ENCODE results near the gene PIP5KL1.

PIP5KL1 gene

DNA sequence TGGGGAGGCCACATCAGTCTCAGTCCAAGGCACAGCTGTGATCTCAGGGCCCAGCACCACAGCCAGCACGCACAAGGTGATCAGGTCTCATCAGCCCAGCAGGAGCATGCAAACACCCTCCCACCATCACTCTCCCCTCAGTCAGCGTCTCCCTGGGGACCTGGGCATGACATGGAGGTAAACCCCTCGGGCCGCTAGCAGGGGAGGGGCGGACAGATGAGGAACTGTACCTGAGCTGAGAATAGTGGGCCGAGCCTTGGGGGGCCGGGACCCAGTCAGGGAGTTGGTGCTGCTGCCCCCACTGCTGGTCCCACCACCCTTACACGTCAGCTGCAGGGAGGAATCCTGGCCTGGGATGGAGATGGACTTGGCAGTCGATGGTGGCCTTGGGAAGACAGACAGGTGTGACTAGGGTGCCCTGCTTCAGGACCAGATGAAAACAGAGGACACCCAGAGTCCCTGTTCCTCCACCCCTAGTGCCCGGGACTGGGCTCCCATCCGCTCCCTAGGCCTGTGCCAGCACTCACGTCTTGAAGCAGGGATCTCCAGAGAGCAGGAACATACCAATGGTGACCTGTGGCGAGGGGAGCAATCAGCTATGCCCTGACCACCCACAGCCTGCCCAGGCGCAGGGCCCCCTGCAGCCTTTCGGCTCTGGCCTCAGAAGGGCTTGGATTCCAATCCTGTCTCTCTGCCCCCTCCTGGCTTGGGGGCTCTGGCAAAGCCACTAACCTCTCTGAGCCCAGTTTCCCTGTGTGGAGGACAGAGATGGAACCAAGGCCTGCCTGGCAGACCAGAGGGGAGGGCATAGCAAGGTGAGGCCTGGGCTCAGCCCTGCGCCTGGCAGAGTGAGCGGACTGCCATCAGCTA is 17.5 kb upstream of the PIP5KL1 start:
- no peak for DNase-seq

DNA sequence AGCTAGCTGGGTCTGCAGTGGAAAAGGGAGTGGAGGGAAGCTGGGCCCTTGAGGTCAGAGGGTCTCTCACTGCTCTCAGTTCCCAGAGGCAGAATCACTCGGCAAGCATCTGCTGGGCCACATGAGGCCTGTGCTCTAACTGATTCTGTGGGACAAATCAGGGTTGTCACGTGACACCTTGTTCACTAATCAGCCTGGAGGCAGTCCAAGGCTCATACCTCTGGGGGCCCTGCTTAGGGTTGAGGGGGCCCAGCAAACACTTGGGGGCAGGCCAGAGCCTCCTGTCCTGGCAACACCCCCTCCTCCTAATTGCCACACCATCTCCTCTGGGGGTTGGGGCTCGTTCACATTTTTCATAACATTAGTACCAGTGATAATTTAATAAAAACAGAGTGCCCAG is 16.2 kb upstream of the PIP5KL1 start:
- no peak for DNase-seq

DNA sequence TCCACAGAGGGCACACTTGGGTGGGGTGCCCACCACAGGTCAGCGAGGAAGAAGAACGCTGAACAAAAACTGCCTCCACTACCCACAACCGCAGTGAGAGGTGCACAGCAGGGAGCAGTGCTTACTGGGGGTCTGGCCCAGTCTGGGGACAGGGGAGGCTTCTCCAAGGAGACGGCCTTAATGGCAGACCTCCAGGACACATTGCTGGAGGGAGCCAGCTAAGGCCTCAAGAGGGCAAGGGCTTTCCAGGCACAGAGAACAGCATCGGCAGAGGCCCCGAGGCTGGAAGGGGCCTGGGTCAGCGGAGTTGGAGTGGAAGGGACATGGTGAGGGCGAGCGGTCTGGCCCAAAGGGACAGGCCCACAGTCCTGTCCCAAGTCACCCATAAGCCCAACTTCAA is 15.4 kb upstream of the PIP5KL1 start:
- no peak for DNase-seq

DNA sequence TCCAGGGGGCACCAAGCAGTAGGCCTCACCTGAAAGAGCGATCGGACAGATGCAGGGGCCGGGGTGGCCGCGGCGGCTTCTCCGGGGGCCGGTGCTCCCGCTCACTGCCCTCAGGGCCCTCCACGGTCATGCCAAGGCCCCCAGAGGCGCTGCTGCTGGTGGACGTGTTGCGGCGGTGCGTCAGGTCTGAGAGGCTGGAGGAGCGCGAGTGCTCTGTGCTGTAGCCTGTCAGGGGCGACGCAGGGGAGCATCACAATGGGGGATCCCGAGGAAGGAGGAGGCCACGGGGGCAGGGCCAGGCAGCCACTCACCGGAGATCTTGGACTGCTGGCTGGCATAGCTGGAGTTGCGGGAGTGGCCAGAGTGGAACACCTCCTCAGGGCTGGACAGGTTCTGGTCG is 14.8 kb upstream of the PIP5KL1 start:
- no peak for DNase-seq

DNA sequence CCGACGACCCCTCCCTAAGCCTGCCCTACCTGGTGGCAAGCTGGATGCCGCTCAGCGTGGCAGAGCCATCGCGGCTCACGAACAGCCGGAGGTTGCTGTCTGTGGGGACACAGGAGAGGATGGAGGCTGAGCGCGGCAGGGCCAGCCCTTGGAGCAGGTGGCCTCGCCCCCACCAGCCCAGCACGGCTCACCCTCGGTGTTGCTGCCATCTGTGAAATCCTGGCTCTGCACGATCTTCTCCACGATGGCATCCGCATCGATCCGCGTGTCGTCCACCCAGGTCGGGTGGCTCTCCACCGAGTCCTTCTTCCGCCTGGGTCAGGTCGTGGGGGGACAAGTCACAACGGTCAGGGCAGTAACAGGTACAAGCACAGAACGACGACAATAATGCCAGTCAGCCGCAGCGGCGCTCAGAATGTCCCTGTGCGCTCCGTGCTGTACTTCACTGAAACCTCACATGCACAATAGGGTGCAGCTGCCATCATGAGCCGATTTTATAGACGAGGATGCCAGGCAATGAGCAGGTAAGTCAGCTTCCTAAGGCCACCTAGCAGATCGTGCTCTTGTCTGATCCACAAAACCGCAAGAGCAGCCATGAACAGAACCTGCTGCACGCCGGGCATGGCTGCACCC is 14.1 kb upstream of the PIP5KL1 start:
- DNase-seq, result no peak

DNA sequence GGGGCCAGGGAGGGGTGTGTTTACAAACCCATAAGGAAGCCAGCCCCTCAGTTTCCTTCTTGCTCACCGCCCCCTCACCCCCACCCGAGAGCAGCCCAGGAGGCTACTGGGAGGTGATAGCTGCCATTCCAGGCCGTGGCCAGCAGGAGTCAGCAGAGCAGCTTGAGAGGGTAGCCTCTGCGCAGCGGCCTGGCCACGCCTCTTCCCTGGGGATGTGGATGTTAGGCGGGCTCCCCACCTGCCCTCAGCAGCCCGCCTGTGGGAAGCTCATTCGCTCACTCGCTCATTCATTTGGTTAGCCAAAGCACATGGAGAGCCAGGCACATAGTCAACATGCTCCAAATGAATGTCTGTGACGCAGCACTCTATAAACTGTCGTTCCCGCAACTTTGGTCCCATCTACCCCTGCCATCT is 13.2 kb upstream of the PIP5KL1 start:
- peak; percentile 86 to 89 for DNase-seq

DNA sequence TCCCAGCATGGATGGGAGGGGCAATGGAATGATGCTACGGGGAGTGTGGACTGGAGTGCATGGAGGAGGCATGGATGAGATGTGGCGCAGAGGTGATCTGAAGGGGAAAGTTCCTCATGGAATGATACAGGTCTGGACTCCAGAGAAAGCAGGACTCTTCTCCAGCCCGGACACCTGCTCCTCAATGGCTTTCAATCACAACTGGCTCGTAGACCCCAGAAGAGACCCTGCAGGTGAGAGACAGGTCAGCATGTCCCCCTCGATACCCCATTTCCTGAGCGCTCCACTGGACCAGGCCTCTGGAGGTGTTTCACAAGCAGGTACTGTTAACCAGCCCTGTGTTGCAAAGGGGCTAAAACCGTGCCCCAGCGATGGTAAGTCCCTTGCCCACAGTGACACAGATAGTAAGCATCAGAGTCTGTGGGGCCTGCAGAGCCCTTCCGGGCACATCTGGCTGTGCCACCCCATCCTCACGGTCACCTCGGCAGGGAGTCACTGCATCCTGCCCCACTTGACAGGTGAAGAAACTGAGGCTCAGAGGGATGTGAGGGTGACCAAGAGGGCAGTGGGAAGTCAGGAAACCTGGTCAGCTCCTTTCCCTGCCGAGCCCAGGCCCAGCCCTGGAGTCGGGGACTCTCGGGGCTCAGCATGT is 12.6 kb upstream of the PIP5KL1 start:
- DNase-seq, result no peak

DNA sequence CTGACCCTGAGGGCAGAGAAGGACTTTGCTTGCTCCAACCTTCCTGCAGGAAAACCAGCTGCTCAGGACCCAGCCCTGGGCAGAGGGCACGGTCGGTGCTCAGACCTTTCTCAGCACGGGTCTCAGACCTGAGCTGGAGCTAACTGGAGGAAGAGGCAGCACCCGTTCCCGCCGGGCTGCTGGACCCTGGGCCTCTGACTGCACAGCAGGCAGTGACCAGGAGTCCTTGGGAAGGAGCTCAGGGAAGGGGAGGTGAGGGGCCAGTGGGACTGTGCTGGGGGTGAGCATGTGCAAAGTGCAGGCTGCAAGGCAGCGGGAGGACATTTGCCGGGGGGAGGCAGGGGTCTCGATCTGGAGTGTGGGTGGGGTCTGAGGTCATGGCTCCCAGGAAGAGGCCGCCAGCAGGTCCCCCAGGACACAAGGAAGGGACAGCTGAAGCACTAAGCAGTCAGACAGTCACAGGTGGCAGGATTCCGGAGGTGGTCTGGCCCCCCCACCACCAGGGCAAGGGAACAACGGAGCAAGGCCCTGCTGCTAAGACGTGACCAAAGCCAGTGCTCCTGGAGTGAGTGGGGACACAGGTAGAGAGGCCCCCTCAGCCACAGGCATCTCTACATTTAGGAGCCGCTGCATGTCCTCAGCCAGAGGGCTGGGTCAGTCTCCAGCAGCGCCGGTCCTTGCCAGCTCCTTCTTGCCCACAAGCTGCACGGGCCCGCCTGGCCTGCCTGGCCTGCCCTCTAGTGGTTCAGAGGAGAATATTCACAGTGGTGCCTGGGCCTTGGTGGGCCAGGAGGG is 11.8 kb upstream of the PIP5KL1 start:
- peak; percentile 56 to 61 for DNase-seq

DNA sequence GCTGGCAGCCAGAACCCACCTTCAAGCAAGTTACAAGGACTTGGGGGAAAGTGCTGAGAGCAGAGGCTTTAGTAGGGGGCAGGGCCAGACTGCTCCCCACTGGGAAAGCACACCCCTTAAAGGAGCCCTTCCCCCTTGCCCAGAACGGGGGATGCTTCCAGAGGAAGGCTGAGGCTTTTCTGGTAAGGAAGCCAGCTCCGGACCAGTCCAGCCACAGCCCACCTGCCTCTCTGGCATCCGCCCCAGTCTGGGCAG is 11.3 kb upstream of the PIP5KL1 start:
- no peak for DNase-seq

DNA sequence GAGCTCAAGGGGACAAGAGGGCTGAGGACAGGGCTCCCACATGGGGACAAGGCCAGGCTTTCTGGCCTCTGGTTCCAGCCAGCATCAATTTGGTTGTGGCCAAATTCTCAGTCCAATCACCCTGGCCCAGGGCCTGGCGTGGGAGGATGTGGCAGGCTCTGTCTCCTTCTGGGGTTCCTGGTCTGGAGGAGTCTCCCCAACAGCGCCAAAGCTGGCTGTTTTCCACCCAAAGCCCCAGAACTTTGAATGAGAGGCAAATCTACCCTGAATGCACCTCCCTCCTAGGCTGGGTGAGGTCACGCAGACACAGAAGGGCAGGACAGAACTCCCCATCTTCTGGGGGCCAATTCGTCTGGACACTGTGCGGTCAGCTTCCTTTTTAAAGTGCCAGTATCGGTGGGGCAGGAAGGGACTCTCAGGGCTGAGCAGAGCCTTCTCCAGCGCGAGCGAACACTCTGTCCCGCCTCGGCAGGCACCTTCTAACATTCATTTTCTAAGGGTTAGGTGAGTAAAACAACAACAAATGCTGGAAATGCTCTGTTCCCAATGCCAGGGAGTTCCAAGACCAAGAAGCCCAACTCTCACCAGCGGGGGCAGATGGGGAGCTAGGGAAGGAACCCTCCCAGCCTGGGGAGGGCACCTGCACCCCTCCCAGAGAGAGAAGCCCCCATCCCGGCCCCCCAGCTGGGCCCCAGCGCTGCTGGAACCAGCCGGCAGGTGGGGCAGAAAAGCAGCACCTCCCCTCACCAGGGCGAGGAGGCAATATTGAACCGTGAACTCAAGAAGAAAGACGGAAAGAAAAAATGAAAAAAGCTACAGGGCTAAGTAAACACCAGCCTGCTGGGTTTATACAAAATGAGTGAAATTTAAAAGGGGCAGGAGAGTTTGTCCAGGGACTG is 10.7 kb upstream of the PIP5KL1 start:
- no peak for DNase-seq

DNA sequence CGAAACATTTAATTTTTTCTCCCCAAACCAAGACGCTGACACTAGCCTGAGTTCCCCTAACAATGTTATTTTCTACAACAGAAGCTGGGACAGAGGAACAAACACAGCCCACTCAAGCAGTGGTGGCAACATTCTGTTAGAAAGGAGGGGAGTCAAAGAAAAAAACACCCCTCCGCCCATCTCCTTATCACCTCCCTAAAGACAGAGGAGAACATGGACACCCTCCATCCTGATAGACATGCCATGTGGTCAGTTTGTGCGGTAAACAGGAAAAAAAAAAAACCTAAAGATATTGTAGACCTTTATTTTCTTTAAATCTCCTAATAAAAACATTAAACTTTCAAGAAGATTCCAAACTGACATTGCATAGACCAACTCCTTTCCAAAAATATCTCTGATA is 10.0 kb upstream of the PIP5KL1 start:
- DNase-seq, result no peak

DNA sequence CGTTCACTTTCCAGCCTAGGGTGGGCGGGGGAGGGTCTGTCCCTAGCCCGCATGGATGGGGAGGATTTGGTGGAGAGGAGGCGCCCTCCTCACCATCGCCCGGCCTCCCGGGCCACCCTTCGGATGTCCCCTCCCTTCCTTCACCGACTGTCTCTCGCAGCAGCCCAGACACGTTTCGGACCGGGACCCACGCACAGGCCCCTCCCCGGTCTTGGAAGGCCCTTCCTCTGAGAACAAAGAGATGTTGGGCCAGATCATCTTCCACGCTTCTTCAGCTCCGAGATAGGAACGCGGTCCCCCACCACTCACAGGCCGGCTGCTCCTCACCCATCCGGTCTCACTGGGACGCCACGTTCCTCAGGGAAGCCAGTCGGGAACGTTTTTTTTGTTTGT is 7.7 kb upstream of the PIP5KL1 start:
- no peak for DNase-seq

DNA sequence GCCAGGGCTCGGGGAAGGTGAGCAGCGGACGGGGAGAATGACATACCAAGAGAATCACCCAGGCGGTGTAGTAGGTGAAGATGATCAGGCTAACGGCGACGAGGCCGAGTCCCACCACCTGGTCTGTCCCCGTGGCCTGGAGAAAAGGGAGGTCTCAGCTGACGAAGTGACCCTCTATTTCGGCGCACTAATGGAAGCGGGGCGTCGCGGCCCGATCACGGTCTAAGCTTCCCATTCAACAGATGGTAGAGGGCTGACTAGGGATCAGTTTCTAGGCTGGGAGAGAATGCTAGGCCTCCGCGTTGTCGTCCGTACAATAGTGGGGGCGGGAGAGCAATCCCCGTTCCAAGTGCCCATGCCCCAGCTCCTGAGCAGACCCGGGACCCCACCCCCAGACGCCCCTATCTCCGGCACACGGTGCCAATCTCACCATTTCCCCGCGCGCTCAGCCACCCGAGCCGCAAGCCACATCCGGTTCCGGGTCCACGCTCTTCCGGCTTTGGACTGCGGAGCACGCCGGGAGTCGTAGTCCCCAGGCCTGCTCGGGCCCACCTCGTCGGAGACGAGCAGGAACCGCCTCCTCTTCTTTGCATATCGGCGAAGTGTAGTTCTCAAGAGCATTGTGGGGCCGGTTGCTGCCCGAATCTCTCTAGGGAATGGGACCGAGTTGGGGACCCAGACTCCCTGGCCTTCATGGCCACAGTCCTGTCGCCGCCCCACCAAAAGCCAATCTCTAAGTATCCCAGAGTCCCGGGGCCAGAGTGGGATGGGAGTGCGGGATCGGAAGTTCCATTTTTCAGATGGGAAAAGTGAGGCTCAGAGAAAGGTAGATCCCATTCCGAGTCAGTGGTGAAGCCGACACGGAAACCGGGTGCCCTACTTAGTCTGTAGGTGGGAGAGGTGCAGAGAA is 7.1 kb upstream of the PIP5KL1 start, which contains the start of gene DPM2:
TSS of gene DPM2 (minus strand) at position 467 of the 910 bp plus-strand sequence. CDS start at position 433, 34 bp downstream.
- peak; percentile 86 to 90 for DNase-seq

DNA sequence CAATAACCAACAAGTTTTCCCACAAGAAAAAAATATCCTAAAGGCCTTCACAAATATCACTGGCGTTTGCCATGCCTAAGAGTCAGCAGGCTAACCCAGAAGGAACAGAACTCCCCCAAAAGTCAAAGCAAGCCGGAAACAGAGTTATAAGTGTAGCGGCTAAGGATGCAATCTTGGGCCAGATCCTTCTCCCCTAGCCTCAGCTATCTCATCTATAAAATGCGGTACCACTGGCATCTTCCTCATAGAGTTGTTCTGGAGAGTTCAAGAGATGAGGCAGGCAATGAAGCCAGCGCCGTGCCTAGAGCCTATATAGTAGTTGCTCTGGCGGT is 6.4 kb upstream of the PIP5KL1 start:
- no peak for DNase-seq

DNA sequence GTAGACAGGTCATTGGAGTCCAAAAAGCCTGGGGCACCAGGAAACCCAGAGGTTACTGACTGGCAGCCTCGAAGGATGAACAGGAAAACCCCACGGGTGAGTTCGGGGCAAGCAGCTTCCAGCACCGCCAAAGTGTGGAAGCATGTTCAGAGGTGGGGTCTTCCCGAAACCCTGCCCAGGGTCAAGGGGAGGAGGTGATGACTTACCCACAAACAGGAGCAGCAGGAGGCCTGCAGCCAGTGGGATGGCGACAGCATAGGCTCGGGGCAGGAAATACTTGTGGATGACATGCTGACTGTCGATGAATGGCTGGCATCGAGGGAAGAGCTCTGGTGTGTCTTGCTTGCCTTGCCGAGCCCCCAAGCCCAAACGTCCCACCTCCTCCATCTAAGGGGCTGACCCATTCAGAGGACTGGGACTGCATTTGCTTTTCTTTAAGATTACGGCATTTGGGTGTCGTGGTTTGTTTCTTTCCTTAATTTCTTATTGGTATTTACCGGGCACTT is 5.8 kb upstream of the PIP5KL1 start:
- DNase-seq, result no peak

DNA sequence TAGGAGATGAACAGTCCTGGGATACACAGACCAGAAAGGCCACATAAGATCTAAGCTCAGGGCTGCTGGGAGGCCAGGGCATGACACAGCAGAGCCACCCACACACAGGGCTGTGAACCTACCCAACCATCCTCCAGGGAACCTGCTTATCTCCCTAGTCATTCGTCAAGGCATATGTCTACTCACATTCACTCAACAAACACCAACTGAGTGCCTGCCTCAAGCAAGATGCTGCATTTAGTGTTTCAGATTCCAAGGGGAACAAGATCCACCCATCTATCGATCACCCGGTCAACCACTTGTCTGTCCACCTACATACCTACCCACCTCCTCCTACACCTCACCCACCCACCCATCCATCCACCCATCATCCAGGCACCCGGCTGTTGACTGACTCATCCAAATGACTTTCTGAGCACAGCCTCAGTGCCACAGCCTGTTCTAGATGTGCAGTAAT is 5.2 kb upstream of the PIP5KL1 start:
- no peak for DNase-seq

DNA sequence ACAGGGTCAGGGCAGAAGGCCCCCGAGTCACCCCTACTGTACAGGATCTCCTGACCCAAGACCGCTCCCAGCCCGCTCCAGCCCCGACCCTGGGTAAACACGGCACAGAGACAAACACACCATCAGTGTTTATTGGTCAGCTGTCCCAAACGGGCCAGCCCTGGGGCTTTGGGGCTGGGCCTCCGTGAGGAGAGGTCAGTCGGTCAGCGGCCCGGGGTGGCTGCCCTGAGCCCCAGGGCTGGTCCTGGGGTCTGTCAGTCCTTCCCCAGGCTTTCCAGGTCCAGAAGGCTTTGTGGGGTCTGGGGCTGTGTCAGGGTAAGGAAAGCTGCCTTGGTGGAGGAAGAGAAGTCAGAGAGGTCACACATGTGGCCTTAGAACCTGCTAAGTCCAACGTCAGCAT is 4.4 kb upstream of the PIP5KL1 start:
- no peak for DNase-seq

DNA sequence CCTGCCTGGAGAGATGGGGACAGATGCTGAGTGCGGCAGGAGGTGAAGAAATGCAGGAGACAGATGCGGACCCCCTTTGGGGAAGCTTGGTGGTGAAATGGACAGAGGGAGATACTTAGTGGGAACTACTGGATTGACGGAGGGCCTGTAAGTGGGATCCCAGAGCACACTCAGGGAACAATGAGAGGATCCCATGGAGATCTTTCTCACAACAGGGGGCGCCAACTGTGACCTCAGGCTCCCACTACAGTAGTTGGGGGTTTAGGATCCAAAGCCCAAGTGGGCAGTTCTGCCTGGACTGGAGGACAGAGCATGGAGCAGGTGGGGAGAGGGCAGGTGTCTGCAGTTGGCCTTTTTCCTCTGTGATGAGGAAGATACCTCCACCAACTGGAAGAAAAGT is 3.7 kb upstream of the PIP5KL1 start:
- no peak for DNase-seq

DNA sequence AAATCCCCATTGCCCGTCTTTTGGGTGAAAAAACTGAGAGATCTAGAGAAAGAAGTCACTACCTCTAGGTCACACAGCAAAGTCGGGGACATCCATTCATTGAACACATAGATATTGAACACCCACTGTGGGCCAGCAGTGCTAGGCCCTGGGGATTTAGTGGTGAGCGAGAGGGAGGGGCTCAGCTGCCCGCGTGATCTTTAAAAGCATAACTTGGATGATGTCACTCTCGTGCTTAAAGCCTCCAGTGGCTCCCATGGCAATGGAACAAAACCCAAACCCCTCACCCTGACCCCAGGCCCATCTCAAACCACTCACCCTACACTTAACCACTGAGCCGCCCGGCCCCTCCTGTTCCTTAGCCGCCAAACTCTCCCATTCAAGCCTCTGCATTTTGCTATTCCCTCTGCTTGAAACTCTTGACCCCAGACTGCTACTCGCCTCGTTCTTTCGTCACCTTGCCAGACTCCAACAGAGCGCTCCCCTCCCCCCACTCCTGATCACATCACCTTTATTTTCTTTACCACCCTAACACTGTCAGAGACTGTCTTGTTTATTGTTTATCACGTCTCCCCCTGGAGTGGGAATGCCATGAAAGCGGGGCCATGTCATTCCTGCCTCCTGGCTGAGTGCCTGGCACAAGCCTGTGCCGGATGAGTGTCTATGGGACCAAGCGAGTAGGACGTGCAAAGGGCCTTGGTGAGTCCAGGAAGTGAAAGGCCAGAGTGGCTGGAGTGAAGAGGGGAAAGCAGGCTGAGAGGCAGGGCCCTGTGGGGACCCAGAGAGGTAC is 710 bp upstream of the PIP5KL1 start:
- no peak for DNase-seq

DNA sequence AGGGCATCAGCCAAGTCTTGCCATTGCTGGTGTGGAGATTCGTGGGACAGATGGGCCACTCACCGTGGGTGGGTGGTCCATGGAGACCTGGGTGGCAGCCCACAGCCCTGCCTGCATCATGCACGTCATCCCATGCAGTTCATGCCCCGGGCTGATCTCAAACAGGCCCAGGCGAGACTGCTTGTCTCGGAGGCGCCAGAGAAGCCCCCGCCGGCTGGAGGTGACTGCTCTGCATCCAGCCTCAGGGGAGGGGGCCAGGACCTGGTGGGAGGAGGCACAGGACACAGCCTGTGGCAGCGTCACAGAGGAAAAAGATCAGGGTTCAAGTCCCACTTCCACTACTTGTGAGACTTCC is 975 bp downstream of the PIP5KL1 start:
- no peak for DNase-seq

All from stimulated activated CD4-positive, alpha-beta T cell treated with anti-CD3 and anti-CD28 coated beads, Interleukin-2, amount 100 ng/mL, for 24 hours (primary cell).